Measurements from ENCODE around the gene ORM1. TPM values are rescaled to one million over a fixed set of nuclear protein-coding genes. Genes with fewer than 3 reads are reported as not detected.

Gene ORM1
- total and polyA plus RNA-seq, 4 donors = 1,297 to 69,591 (median 37,095) TPM

DNA sequence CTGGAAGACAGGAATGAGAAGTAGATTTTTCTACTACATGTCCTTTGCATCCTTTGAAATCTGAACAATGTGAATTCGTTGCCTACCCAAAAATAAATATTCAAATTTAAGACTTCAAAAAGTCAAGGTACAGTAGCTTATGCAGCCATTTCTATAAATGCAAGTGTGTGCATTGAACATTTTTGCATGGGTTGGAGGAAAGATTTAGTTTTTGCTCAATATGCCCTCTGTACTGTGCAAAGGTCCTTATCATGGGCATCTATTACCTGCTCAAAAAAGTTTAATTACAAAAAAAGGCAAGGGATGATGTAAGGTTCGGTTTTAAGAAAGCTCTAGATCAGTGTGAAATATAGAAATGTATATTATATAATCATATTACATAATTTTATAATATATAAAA lies 42.3 kb downstream of the ORM1 start:
- H3K27me3 ChIP-seq (ENCODE audit: control insufficient read depth in 4 of 4, insufficient read depth in 4 of 4, low read length in 3 of 4) = no peaks in the 10 kb centered on the region
- TF ChIP-seq NR2F2 (IDR thresholded peaks at IDR 0.05) = no peak
- TF ChIP-seq, protein P1, sequence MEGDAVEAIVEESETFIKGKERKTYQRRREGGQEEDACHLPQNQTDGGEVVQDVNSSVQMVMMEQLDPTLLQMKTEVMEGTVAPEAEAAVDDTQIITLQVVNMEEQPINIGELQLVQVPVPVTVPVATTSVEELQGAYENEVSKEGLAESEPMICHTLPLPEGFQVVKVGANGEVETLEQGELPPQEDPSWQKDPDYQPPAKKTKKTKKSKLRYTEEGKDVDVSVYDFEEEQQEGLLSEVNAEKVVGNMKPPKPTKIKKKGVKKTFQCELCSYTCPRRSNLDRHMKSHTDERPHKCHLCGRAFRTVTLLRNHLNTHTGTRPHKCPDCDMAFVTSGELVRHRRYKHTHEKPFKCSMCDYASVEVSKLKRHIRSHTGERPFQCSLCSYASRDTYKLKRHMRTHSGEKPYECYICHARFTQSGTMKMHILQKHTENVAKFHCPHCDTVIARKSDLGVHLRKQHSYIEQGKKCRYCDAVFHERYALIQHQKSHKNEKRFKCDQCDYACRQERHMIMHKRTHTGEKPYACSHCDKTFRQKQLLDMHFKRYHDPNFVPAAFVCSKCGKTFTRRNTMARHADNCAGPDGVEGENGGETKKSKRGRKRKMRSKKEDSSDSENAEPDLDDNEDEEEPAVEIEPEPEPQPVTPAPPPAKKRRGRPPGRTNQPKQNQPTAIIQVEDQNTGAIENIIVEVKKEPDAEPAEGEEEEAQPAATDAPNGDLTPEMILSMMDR (IDR thresholded peaks at IDR 0.05; ENCODE audit: low read depth, low read length, missing input control) = no peak
- TF ChIP-seq, protein P2, sequence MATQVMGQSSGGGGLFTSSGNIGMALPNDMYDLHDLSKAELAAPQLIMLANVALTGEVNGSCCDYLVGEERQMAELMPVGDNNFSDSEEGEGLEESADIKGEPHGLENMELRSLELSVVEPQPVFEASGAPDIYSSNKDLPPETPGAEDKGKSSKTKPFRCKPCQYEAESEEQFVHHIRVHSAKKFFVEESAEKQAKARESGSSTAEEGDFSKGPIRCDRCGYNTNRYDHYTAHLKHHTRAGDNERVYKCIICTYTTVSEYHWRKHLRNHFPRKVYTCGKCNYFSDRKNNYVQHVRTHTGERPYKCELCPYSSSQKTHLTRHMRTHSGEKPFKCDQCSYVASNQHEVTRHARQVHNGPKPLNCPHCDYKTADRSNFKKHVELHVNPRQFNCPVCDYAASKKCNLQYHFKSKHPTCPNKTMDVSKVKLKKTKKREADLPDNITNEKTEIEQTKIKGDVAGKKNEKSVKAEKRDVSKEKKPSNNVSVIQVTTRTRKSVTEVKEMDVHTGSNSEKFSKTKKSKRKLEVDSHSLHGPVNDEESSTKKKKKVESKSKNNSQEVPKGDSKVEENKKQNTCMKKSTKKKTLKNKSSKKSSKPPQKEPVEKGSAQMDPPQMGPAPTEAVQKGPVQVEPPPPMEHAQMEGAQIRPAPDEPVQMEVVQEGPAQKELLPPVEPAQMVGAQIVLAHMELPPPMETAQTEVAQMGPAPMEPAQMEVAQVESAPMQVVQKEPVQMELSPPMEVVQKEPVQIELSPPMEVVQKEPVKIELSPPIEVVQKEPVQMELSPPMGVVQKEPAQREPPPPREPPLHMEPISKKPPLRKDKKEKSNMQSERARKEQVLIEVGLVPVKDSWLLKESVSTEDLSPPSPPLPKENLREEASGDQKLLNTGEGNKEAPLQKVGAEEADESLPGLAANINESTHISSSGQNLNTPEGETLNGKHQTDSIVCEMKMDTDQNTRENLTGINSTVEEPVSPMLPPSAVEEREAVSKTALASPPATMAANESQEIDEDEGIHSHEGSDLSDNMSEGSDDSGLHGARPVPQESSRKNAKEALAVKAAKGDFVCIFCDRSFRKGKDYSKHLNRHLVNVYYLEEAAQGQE (IDR thresholded peaks at IDR 0.05) = peak; percentile 17
- peak; percentile 88 for TF ChIP-seq HNF4G (IDR thresholded peaks at IDR 0.05)
- TF ChIP-seq, protein P3, sequence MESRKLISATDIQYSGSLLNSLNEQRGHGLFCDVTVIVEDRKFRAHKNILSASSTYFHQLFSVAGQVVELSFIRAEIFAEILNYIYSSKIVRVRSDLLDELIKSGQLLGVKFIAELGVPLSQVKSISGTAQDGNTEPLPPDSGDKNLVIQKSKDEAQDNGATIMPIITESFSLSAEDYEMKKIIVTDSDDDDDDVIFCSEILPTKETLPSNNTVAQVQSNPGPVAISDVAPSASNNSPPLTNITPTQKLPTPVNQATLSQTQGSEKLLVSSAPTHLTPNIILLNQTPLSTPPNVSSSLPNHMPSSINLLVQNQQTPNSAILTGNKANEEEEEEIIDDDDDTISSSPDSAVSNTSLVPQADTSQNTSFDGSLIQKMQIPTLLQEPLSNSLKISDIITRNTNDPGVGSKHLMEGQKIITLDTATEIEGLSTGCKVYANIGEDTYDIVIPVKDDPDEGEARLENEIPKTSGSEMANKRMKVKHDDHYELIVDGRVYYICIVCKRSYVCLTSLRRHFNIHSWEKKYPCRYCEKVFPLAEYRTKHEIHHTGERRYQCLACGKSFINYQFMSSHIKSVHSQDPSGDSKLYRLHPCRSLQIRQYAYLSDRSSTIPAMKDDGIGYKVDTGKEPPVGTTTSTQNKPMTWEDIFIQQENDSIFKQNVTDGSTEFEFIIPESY (IDR thresholded peaks at IDR 0.05) = peak; percentile 37
- no peak for TF ChIP-seq EGR1 (IDR thresholded peaks at IDR 0.05; ENCODE audit: low read depth in 2 of 2)
- TF ChIP-seq FOXA2 (IDR thresholded peaks at IDR 0.05) = peak; percentile 15
- peak; percentile 29 to 63 for TF ChIP-seq JUND (IDR thresholded peaks at IDR 0.05)
- peak; percentile 42 to 71 for TF ChIP-seq RXRA (IDR thresholded peaks at IDR 0.05)
- peak; percentile 54 for TF ChIP-seq SP1 (IDR thresholded peaks at IDR 0.05)
- TF ChIP-seq TAF1 (conservative IDR thresholded peaks at IDR 0.05) = no peak
- TF ChIP-seq, protein P4, sequence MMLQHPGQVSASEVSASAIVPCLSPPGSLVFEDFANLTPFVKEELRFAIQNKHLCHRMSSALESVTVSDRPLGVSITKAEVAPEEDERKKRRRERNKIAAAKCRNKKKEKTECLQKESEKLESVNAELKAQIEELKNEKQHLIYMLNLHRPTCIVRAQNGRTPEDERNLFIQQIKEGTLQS (IDR thresholded peaks at IDR 0.05) = peak; percentile 39
- no peak for TF ChIP-seq YY1 (IDR thresholded peaks at IDR 0.05)
- TF ChIP-seq GABPA (IDR thresholded peaks at IDR 0.05 in 1 of 2, conservative IDR thresholded peaks at IDR 0.05 in 1 of 2) = no peak
- peak; percentile 97 to 98 for TF ChIP-seq HNF4A (conservative IDR thresholded peaks at IDR 0.05)
- no peak for TF ChIP-seq FOXA1 (IDR thresholded peaks at IDR 0.05)
- TF ChIP-seq, protein P5, sequence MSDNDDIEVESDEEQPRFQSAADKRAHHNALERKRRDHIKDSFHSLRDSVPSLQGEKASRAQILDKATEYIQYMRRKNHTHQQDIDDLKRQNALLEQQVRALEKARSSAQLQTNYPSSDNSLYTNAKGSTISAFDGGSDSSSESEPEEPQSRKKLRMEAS (IDR thresholded peaks at IDR 0.05) = peak; percentile 34
- TF ChIP-seq RAD21 (IDR thresholded peaks at IDR 0.05) = no peak
- no peak for DNase-seq (ENCODE audit: low spot score)
- 46% methylated on average over 2 of the region's 2 CpGs for WGBS
- peaks cover 5 to 37% (median 26%) of the 10 kb centered on the region in 4 donors for H3K36me3 ChIP-seq (ENCODE audit: control insufficient read depth in 4 of 4, insufficient read depth in 3 of 4, low read depth in 1 of 4, low read length in 3 of 4)
- H3K27ac ChIP-seq (ENCODE audit: low read depth in 1 of 2, low read length in 2 of 2) = peak overlapping the region in 1 of 2 donors; percentile 82
- H3K9ac ChIP-seq (ENCODE audit: low read depth in 1 of 2, low read length in 2 of 2) = no peak overlapping the region
- no peak overlapping the region for H3K4me3 ChIP-seq (ENCODE audit: low read depth in 1 of 3, low read length in 3 of 3)
- H3K9me3 ChIP-seq (ENCODE audit: control insufficient read depth in 4 of 4, low read length in 3 of 4) = no peaks in the 10 kb centered on the region
- H3K4me1 ChIP-seq (ENCODE audit: control insufficient read depth in 4 of 4, insufficient read depth in 4 of 4, low read length in 3 of 4) = peaks cover 3 to 34% (median 31%) of the 10 kb centered on the region in 4 donors

All from liver (tissue), 9 donors.